ENCODE results near the gene SHROOM2.
A peak's percentile ranks its signal among the peaks of the same experiment; 100 is the strongest.

Gene SHROOM2

DNA sequence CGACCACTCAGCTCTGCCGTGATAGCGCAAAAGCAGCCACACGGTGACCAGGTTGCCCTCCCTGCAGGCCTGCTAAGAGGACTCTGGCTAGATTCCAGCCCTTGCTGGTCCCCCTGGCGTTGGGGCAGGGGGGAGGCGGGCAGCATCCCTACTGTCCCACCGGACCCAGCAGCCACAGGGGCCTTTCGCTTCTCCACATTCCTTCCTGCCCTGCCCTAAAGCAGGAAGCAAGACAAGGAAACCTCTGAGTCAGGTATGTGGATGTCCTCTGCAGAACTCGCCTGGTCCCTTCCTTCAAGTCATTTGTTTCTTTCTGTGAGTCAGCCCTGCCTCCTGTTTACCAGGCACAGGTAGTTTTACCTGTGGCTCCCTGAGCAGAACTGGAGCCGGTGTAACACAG is 120.7 kb downstream of the SHROOM2 start:
- DNase-seq, result no peak

DNA sequence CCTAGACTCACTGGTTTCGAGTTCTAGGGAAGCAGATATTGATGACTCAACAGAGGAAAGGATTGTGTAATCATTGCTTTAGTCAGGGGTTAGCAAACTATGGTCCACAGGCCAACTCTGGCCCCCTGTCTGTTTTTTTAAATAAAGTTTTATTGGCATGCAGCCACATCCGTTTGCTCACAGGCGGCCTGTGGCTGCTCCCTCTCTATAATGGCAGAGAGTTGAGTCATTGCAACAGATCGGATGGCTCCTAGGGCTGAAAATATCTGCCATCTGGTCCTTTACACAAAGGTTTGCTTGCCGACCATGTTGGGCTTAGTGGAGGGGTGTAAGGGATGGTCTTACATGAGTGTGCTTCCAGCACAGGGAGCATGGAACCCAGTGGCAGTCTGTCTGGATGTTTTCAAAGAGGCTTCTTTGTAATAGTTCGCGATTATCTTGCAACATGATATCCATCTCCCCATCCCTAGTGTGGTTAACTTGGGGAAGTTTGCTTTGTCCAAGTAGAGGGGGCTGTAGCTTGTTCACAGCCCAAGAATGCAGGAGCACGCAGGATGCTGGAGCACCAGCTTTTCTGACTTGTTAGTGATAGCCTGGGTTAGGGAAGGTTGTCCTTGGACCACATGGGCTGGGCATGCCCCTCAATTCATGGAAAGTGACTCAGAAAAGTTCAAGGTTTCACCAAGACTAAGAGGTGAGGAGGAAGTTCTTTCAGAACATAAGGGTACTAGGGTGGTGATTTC is 121.6 kb downstream of the SHROOM2 start:
- DNase-seq, result no peak

DNA sequence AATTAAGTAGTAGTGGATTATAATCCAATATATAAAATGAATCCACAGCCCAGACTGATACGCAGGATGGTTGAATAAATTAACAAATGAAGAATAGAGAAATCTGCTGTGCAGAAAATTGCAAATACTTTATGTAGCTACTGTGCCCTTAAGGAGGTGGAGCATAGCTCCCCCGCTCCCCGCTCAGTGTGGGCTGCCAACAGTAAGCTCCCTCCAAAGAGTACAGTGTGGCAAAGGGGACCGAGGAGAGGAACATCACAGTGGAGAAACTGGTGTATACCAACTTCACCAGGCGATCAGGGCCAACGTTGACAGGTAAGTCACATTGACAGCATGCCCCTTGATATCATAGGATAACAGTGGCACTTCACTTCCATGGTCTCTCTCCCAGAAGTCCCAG is 123.0 kb downstream of the SHROOM2 start:
- no peak for DNase-seq

DNA sequence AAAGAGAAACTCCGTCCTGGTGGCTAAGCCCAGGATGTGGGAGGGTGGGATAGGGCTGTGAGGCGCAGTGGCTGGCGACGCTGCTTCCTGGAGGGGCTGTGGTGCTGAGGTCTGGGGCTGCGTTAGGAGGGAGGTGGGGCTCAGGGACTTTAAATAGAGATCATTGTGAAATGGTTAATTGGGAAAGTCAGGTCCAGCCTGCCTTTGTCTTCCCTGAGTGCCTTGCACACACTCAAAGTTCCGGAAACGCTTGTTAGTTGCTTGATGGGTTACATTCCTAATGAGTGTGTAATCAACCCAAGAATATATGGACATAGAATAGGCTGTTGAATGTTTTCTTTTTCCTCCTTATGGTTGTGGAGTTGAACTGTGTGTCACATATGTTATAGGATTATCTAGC is 125.3 kb downstream of the SHROOM2 start:
- DNase-seq, result no peak

DNA sequence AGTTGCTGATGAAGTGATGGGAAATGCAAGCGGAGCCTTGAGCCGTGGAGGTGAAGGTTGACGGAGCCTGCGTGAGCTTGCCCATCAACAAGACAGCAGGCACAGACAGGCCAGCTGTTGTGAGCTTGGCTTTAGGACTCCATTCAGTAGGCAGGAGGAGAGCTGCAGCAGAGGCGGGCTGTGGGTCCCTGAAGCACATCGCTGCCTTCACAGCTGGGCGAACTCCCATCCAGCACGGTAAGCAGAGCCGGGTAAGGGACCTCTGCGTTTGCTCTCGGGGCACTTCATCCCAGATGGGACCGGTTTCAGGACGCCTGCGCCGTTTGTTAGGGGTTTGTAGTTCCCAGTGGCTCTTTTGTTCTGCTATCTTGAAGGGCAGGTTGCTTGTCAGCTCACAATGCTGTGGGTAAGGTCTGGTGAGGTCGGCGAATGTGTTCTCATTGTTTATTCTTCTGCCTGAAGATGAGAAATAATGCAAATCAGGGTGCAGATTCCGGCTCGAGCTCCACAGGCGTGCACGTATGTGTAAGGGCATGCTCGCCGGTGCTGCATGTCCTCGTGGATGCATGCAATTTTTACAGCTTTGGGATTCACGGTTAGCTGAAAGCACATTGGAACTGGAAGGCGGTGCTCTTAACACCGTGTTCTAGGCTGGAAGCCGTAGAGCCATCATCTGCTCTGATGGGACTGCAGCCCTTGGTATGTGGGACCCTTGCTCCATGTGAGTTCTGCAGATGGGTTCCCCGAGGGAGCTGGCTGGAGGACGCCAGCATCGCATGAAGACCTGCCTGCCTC is 126.3 kb downstream of the SHROOM2 start:
- peak; percentile 17 for DNase-seq

DNA sequence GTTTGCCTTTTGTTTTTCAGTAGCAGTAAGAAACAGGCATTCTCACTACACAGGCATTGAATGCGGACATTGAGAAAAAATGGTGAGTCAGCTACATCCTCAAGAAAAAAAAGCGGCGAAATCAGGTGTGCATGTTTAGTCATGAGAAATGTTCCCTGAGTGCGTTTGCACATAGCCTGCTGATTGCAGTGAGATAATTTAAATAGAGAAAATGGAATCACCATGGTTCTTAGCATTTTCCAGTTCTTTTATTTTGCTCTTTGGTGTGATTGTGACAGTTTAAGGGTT is 126.9 kb downstream of the SHROOM2 start:
- DNase-seq, result no peak

DNA sequence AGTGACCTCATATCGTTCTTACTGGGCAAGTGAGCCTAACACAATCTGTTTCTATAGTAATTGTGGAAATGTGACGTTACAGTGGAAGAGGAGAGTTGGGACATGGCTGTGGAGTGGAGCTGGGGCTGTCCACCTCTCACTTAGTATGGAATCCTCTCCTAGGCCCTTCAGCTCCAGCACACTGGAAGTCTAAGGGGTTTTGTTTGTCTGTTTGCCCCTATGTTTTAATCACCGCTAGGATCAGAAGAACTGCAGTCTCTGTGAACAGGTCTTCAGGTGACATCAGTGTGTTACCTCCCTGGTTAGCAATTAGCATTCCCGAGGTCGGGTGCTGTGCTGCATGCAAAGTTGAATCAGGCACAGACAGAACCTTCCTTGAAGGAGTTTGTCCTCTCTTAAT is 131.6 kb downstream of the SHROOM2 start:
- DNase-seq, result no peak

DNA sequence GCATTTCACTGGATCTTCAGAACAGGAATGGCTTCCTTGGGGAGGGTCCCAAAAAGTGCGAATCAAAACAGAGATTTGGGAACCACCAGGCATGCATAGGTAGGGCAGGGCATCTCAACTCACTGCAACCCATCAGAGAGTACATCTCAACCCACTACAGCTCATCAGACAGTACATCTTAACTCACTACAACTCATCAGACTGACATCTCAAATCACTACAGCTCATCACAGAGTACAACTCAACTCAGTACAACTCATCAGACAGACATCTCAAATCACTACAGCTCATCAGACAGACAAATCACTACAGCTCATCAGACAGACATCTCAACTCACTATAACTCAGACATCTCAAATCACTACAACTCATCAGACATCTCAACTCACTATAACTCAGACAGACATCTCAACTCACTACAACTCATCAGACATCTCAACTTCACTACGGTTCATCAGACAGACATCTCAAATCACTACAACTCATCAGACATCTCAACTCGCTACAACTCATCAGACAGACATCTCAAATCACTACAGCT is 133.5 kb downstream of the SHROOM2 start:
- DNase-seq, result no peak

DNA sequence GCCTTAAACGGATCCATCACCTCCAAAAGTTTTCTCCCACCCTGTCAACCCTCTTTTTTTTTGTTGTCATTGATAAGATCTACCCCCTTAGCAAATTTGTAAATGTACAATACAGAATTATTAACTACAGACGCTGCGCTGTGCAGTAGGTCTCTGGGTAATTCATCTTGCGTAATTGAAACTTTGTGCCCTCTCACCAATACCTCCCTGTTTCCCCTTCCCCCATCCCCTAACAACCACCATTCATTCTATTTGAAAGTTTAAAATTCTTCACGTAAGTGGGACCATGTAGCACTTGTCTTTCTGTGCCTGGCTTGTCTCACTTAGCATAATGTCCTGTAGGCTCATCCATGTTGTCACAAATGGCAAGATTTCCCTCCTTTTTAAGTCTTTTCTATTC is 135.2 kb downstream of the SHROOM2 start:
- no peak for DNase-seq

DNA sequence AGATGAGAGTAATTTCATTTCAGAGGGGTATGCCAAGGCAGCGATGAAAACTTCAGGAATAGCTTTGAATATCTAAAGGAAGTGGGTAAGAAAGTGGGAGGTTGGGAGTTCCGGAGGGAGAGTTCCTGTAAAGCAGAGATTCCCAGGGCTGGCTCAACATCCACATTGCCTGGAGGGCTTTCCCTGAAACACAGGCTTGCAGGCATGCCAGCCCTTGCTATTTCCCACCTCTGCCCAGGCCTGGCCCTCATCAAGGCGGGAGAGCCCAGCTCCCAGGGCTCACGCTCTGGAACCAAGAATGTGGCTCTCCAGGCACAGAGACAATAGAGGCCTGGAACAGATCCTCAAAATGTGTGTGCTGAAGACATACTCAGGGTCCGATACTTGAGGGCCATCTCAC is 137.1 kb downstream of the SHROOM2 start:
- DNase-seq, result no peak

DNA sequence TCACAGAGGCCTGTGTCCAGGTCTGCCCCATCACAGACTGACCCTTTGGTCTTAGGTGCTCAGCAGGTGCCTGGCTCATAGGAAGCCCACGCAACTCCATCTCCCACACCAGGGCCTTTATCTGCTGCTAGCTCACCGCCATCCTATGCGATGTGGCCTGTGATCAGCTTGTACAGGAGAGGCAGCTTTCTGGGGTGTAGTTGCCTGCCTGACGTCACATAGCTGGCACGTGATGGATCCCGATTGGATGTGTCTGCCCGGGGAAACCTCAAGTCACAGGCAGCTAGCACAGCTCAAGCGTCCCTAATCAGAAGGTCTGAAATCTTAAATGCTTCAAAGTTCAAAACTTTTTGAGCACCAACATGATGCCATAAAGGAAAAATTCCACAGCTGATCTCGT is 139.8 kb downstream of the SHROOM2 start:
- DNase-seq, result no peak

DNA sequence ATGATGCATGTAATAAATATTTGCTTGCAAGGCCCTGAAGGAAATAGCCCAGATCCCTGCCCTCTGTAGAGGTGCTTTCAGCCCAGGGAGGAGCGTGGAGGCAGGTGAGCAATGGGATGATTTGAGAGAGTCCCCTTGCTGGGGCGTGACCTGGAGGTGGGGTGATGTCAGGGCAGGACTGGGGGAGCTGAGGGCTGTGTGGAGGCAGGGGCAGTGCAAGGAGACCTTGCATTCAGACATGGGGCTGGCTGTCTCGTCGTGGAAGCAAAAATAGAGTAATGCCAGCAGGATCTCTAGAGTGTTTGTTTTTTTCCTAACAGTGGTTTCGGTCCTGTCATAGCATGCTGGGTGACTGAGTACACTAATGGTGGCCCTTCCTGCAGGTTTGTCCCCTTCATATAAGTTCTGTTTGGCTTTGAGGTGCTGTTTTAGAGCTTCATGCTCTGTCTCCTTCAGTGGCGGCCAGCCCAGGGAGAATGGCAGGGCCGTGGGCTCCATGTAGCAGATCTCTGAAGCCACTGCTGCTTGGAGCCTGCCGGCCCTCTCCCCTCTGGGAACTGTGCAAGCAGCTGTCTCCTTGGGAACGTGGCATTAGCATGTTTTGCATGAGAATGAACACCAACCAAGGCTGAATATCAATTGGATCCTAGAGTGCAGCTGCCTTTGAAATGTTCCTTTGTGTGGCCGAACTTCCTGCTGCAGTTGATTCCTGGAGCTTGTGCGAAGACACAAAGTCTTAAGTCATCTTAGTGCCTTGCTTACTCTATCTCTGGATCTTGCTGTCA is 141.7 kb downstream of the SHROOM2 start:
- DNase-seq, result no peak

DNA sequence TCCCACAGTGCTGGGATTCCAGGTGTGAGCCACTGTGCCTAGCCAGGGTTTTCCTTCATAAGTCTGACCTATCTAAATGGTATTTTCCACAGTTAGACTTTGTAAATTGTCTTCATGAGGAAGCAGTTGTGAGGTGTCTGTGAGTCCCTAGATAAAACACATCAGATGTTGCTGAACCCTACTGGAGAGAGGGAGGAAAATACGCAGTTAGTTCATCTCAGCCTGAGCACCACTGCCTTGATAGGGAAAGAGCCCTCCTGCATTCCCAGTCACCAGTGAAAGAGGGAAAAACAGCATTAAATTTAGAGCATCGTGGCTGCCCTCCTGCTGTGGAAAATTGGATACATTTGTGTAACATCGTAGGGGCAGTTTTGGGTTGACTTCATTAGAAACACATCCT is 149.2 kb downstream of the SHROOM2 start:
- DNase-seq, result no peak

DNA sequence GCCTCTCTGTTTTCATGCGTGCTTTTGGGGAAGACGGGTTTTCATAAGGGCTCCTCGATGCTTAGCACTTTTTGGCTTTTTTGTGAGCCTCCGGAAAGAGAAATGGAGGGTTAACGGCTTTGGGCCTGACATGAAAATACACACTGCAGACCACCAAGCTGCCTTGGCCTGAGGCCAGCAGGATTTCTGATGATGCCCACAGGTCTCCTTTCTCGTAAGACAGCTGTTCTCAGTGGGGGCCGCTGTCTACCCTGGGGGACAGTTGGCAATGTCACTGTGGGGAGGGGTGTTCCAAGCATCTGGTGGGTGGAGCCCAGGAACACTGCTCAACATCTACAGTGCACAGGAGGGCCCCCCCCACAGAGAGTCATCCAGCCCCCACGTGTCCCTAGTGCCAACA is 151.5 kb downstream of the SHROOM2 start:
- DNase-seq, result no peak

DNA sequence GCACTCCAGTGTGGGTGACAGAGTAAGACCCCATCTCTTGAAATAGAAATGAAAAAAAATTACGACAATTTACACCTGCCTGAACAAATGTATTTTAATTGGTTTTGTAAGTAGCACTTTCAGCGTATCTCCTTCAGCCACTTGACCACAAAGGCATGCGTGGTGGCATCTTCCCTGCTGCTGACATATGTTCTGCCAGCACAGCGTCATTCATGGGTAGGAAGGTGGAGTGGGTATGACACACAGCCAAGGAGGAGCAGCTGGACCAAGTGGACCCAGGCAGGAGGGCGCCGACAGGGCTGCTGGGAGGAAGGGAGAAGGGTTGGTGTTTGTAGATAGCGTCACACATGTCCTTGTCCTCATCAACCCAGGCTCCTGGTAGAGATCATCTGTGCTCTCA is 152.3 kb downstream of the SHROOM2 start:
- DNase-seq, result no peak

DNA sequence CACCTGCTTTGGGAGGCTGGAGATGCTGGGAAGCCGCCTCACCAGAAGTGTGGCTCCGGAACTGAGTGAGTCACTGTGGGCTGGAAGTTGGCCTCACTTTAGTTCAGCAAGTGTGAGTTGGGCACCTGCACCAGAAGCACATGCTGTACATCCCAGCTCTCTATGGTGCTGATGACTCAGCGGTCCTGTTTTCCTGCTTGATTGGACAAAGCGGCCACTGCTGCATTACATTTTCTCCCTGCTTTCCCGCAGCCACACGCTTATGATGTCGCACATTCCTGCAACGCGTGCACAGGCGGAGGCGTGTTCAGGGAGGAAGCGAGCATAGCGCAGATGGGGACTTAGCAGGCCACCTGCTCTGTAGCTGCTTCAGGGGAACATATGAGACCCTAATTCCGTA is 154.2 kb downstream of the SHROOM2 start:
- DNase-seq, result no peak

DNA sequence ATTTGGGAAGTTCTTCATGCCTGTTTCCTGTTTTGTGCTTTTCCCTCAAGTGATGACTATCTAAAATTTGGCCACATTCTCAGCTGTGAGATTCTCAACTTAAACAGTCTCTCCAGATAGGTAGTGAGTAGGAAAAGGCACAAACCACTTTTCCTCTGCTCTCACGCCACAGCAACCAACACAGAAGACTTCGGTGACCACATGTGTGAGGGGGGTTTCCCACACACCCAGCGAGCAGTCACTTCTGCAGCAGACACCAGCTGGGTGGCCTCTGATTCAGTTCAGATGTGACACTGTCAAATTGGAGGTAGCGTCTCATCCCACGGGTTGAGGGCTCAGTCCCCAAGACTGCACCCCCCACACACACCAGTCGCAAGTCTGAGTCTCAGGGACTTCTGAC is 155.9 kb downstream of the SHROOM2 start:
- no peak for DNase-seq

DNA sequence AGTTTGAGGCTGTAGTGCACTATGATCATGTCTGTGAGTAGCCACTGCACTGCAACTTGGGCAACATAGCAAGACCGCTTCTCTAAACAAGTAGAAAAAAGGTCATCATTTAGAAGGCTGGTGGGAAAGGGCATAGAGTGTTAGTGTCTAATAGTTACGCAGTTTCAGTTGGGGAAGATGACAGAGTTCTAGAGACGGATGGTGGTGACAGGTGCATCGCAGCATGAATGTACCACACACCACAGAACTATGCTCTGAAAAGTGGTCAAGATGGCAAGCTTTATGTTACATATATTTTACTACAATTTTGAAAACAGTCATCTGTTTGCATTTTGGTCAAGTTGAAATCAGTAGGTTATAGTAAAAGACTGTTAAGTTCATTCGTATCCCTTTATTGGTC is 157.2 kb downstream of the SHROOM2 start:
- DNase-seq, result no peak

DNA sequence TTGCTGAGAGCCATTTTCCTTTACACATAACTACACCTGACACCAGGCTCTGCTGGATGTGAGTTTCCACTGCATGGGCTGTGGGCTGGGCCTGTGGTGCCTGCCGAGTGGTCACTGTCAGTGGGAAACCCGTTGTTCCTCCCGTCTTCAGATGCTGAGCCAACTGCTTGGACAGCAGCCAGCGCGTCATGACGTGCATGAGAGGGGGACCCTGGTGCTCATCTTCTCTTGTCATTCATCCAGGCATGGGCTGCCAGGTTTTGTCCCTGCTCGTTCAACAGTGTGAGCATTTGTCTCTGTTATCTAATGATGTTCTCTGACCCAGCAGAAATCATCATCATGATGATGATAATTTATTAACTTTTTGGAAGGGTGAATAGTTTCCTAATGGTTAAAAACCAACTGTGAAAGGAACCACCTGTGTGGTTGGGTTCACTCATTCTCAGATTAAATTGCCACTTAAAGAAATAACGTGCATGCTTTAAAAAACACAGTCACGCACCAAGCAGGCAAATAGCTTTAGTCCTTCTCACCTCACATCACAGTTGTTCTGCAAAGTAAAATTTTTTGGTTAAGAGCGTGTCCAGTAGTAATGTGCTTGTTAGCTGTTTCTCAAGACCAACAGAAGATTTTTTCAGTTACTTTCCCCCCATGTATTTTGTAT is 161.0 kb downstream of the SHROOM2 start:
- no peak for DNase-seq

DNA sequence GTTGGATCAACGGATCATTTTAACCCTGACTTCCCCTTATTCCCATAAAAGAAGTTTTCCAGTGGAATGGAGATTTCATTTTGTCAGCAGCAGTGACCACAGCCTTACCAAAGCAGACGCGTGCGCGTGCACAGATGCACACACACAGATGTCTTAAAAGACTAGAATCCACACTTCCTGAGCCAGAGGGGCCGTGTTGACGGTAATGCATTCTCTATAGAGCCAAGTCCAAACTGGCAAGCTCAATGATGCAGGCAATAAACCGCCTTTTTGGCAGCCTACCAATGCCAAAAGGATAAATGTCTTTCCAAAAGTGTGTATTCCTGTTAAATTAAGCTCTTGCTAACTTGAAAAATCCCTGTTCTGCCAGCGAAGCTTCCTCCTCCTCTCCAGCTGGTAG is 162.2 kb downstream of the SHROOM2 start:
- DNase-seq, result peak; percentile 37

DNA sequence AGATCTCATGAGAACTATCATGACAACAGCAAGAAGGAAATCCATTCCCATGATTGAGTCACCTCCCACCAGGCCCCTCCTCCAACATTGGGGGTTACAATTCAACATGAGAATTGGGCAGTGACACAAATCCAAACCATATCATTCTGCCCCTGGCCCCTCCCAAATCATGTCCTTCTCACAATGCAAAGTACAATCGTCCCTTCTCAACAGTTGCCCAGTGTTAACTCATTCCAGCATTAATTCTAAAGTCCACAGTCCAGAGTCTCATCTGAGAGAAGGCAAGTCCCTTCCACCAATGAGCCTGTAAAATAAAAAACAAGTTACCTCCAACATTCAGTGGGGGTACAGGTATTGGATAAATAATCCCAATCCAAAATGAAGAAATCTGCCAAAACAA is 166.1 kb downstream of the SHROOM2 start:
- no peak for DNase-seq

DNA sequence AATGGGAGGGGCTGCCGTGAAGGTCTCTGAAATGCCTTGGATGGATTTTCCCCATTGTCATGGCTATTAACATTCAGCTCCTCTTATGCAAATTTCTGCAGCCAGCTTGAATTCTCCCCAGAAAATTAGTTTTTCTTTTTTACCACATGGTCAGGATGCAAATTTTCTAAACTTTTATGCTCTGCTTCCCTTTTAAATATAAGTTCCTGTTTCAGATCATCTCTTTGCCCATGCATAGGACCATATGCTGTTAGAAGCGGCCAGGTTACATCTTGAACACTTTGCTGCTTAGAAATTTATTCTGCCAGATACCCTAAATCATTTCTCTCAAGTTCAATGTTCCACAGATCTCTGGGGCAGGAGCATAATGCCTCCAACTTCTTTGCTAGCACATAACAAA is 167.2 kb downstream of the SHROOM2 start:
- no peak for DNase-seq

DNA sequence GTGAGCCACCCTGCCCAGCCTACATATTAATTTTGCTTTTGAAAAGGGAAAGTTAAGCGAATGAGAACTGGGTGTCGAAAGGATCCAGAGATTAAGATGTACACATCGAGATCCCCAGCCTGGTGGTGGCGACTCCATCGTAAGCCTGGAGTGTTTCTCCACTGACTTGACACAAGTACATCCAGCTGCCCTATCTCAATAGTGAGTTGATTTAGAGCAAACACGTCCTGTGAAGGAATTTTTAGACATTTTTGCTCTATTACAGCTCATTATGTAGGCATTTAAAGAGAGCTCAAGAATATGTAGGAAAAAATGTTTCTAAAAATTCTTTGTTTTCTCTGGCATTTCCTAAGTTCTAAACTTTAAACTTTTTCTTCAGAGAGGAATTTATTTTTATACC is 169.3 kb downstream of the SHROOM2 start:
- no peak for DNase-seq

Data from NCI-H1694 (cell line).